Body of pancreas (tissue), 4 donors: ENCODE results near the gene TMEM131L. TPM values are rescaled to one million over a fixed set of nuclear protein-coding genes. Genes with fewer than 3 reads are reported as not detected.

ENCODE experiments used
- ATAC-seq: fragments of 150-250 bp; one replicate; pipeline ENCODE4 v1.9.1; 2016
- DNase-seq, 4 donors: peaks; one replicate each; pipeline ENCODE4 v3.0.0-alpha.2; 2019
- H3K27ac ChIP-seq, 4 donors: fragments of 200-600 bp; sonication (generic); 1 replicate in 3 of 4; 2 replicates in 1 of 4; pipeline versions ENCODE4 v1.5.1 to v1.6.1; 2016 to 2019; ENCODE audit warnings: mild to moderate bottlenecking in 1 of 4, mixed read lengths in 1 of 4, moderate library complexity in 1 of 4
- H3K27me3 ChIP-seq, 2 donors: fragments of 200-600 bp; sonication (generic); one replicate each; pipeline ENCODE4 v1.6.0; 2016; ENCODE audit warnings: mild to moderate bottlenecking in 1 of 2
- H3K36me3 ChIP-seq, 2 donors: fragments of 200-600 bp; sonication (generic); replicated peaks in 1 of 2; 2 replicates each; pipeline ENCODE4 v1.5.1; 2016; ENCODE audit warnings: low read depth in 2 of 2; ENCODE audit not compliant: insufficient read depth in 1 of 2
- H3K4me1 ChIP-seq: fragments of 200-600 bp; sonication (generic); one replicate; pipeline ENCODE4 v1.6.0; 2016
- H3K4me3 ChIP-seq, 2 donors: fragments of 200-600 bp; sonication (generic); 1 replicate in 1 of 2; 2 replicates in 1 of 2; pipeline ENCODE4 v1.5.1; 2016 to 2019
- H3K9me3 ChIP-seq, 3 donors: fragments of 200-600 bp; sonication (generic); 1 replicate in 2 of 3; 2 replicates in 1 of 3; pipeline ENCODE4 v1.5.1; 2016
- CTCF ChIP-seq, 7 experiments: fragments of 450-650 bp in 4 of 7; fragments of 200-600 bp in 3 of 7; sonication (generic) in 3 of 7; IDR thresholded peaks; one replicate each; pipeline ENCODE4 v1.5.1; 2016 to 2019; ENCODE audit warnings: antibody characterized with exemption in 7 of 7
- POLR2A ChIP-seq, 3 donors: fragments of 450-650 bp; IDR thresholded peaks; one replicate each; pipeline ENCODE4 v1.6.1; 2016; ENCODE audit warnings: antibody characterized with exemption in 3 of 3, mild to moderate bottlenecking in 2 of 3
- WGBS, 2 donors: methylation state at CpG; one replicate each; pipeline ENCODE4 v1.1.5; 2017; 5-methylcytosine and 5-hydroxymethylcytosine counted together
- intact Hi-C: fragments of 100-400 bp; cut with DNase I; formaldehyde crosslinking; loops from one replicate; pipeline ENCODE4 v1.15.1; 2023
- total RNA-seq, 2 donors: library from RNA; depleted of rRNA; stranded (reverse); fragments of >200 nt; gene quantifications; one replicate each; pipeline ENCODE4 v1.1.0, GENCODE V29; 2016

The TMEM131L gene
- total RNA-seq, 2 donors from 2014 or later = 47.1 to 63.6 TPM

GRCh38 chr4:153480704-153481103 is 14.5 kb downstream of the TMEM131L start:
- 85% methylated on average over 5 of the region's 5 CpGs for WGBS, 2 donors
- DNase-seq (no peak), ATAC-seq (no peak)
- Histone ChIP-seq H3K9me3 (no peaks in the 10 kb centered on the region), H3K36me3 (peaks cover 0 to 6% of the 10 kb centered on the region in 2 donors), H3K4me1 (peaks cover 18% of the 10 kb centered on the region), H3K27me3 (no peaks in the 10 kb centered on the region), H3K27ac (no peak overlapping the region), H3K4me3 (no peak overlapping the region)
- intact Hi-C loops = loop anchor here (10.0 kb wide), 1 partner anchor 94 kb away; no protein-coding TSS in a partner anchor
- TF ChIP-seq CTCF (IDR thresholded peaks at IDR 0.05) (no peak), POLR2A (IDR thresholded peaks at IDR 0.05) (no peak)

- intact Hi-C loops = loop anchor here (10.0 kb wide), 1 partner anchor 93 kb away; no protein-coding TSS in a partner anchor
- H3K9me3 ChIP-seq = no peaks in the 10 kb centered on the region
- H3K27me3 ChIP-seq = no peaks in the 10 kb centered on the region
- TF ChIP-seq POLR2A (IDR thresholded peaks at IDR 0.05) (no peak), CTCF (IDR thresholded peaks at IDR 0.05) (no peak)
- no peaks in the 10 kb centered on the region for H3K36me3 ChIP-seq
- no peak overlapping the region for H3K4me3 ChIP-seq
- H3K4me1 ChIP-seq = peaks cover 26% of the 10 kb centered on the region
- ATAC-seq (no peak), DNase-seq (no peak)
- H3K27ac ChIP-seq = no peak overlapping the region
- WGBS, 2 donors = 97 to 99% methylated on average over 9 of the region's 9 CpGs
Observed at GRCh38 chr4:153481478-153481877, 15.3 kb downstream of the TMEM131L start.

- intact Hi-C loops = loop anchor here (10.0 kb wide), 1 partner anchor 91 kb away; no protein-coding TSS in a partner anchor
- 60 to 63% methylated on average over 10 of the region's 10 CpGs for WGBS, 2 donors
- Histone ChIP-seq H3K27ac (peak overlapping the region; percentile 13 to 40 (median 22)), H3K27me3 (no peaks in the 10 kb centered on the region), H3K4me3 (no peak overlapping the region), H3K36me3 (no peaks in the 10 kb centered on the region), H3K4me1 (peaks cover 48% of the 10 kb centered on the region), H3K9me3 (no peaks in the 10 kb centered on the region)
- DNase-seq = no peak
- no peak for ATAC-seq
- no peak for TF ChIP-seq CTCF (IDR thresholded peaks at IDR 0.05)
- no peak for TF ChIP-seq POLR2A (IDR thresholded peaks at IDR 0.05)
Observed at GRCh38 chr4:153483432-153484418, 17.6 kb downstream of the TMEM131L start.

- DNase-seq (no peak), ATAC-seq (no peak)
- 73 to 77% methylated on average over 2 of the region's 2 CpGs for WGBS, 2 donors
- peak overlapping the region in 2 of 4 donors; percentile 38 to 86 for H3K27ac ChIP-seq
- H3K9me3 ChIP-seq = no peaks in the 10 kb centered on the region
- peaks cover 56% of the 10 kb centered on the region for H3K4me1 ChIP-seq
- H3K4me3 ChIP-seq = no peak overlapping the region
- TF ChIP-seq POLR2A (IDR thresholded peaks at IDR 0.05) = no peak
- no peak for TF ChIP-seq CTCF (IDR thresholded peaks at IDR 0.05)
- H3K36me3 ChIP-seq = no peaks in the 10 kb centered on the region
- no peaks in the 10 kb centered on the region for H3K27me3 ChIP-seq
- intact Hi-C loops = loop anchor here (10.0 kb wide), 1 partner anchor 89 kb away; no protein-coding TSS in a partner anchor
Observed at GRCh38 chr4:153485359-153485758, 19.2 kb downstream of the TMEM131L start.
